ENCODE measurements around the gene VEGFD.

Gene VEGFD

DNA sequence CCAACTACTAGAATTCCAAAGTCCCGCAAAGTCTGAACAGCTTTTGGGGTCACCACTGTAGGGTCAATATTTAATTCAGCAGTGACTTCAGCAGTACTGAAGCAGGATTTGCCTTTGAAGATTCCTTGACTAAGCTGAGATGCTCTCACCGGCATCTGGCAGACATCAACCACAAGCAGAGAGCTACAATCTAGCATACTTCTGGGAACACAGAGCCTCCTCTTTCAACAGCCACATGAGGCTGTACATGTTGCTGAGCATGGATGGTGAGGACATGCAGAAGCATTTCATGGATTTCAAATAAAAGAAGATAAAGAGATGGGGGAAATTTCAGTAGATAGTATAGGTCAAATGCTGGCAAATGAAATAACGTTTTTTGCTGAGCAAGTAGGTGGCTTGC, 62.1 kb downstream of the VEGFD start:
- H3K27me3 ChIP-seq = no peaks in the 10 kb centered on the region
- no peaks in the 10 kb centered on the region for H3K4me1 ChIP-seq
- H3K36me3 ChIP-seq = no peaks in the 10 kb centered on the region
- no peaks in the 10 kb centered on the region for H3K9me3 ChIP-seq
- no peak for DNase-seq
- H3K4me3 ChIP-seq (ENCODE audit: low read depth, low read length) = no peak overlapping the region
- no peak for TF ChIP-seq CTCF (IDR thresholded peaks at IDR 0.05; ENCODE audit: low read depth, low read length)

DNA sequence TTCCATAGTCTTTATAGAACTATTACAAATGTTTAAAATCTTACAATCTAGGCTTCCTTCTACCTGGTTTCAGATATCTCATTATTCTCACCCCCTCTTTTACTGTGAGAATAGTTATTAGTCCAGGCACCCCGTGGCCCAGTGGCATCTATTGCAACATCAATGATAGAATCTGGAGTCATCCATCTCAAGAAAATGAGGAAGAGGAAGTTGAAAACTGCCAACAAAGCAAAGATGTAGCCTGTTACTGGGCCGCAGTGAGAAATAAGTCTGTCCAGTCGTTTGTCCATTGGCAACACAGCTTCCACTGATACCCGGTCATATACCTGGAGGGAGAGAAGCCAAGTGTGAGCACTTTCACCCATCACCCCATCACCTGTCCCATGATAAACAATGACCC, 62.8 kb downstream of the VEGFD start:
- H3K4me1 ChIP-seq = no peaks in the 10 kb centered on the region
- no peak overlapping the region for H3K4me3 ChIP-seq (ENCODE audit: low read depth, low read length)
- no peaks in the 10 kb centered on the region for H3K27me3 ChIP-seq
- TF ChIP-seq CTCF (IDR thresholded peaks at IDR 0.05; ENCODE audit: low read depth, low read length) = no peak
- H3K9me3 ChIP-seq = no peaks in the 10 kb centered on the region
- no peaks in the 10 kb centered on the region for H3K36me3 ChIP-seq
- no peak for DNase-seq

DNA sequence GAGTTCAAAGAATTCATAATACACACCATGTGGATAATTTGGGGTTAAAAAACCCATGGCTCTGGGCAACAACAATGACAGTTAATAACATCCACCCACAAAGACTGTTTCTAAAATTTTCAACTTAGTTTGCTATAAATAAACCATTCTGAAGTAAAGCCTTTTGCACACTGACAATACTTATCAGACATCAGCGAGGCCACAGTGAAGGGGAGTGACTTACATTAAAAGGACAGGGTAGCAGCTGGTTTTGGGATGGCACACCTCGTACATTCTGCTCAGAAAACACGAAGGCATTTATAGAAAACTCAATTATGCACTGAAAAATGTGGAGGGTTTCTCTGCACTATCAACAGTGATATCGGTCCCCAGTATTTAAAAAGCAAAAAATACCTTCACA, 63.9 kb downstream of the VEGFD start:
- Histone ChIP-seq H3K9me3 (no peaks in the 10 kb centered on the region), H3K27me3 (no peaks in the 10 kb centered on the region), H3K4me1 (no peaks in the 10 kb centered on the region), H3K4me3 (ENCODE audit: low read depth, low read length) (no peak overlapping the region), H3K36me3 (no peaks in the 10 kb centered on the region)
- DNase-seq = no peak
- TF ChIP-seq CTCF (IDR thresholded peaks at IDR 0.05; ENCODE audit: low read depth, low read length) = no peak

- H3K4me3 ChIP-seq (ENCODE audit: low read depth, low read length) = no peak overlapping the region
- no peaks in the 10 kb centered on the region for H3K36me3 ChIP-seq
- H3K27me3 ChIP-seq = no peaks in the 10 kb centered on the region
These were observed 65.1 kb downstream of the VEGFD start for GRCh38 chrX:15319075-15319474.

DNA sequence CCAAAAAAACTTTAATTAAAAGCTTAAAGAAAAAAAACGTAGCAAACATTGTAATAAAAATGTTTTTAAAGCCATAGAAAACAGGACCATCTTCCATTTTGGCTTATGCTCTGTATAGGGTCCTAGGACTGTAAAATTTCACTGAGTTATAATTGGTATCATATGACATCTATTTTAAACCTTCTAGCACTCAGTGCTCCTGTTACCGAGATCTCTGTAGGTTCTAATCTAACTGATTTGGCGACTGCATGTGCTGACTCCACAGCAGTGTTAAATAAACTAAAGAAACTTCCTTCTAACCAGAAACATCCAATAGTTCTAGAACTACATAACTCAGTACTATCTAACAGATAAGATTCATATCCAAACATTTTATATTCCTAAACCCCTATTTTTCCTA, 68.7 kb downstream of the VEGFD start, which contains the start of gene ASB11:
Gene ASB11 (minus strand): TSS at position 132 of the 400 bp plus-strand sequence. CDS start 35 bp downstream, at position 97.
- no peak for TF ChIP-seq CTCF (IDR thresholded peaks at IDR 0.05; ENCODE audit: low read depth, low read length)
- no peaks in the 10 kb centered on the region for H3K36me3 ChIP-seq
- no peaks in the 10 kb centered on the region for H3K9me3 ChIP-seq
- H3K27me3 ChIP-seq = no peaks in the 10 kb centered on the region
- DNase-seq = no peak
- no peak within 1 kb of the TSS for H3K4me3 ChIP-seq (ENCODE audit: low read depth, low read length)
- H3K4me1 ChIP-seq = no peaks in the 10 kb centered on the region

More at GRCh38 chrX:15319075-15319474, 65.1 kb downstream of the VEGFD start:
- DNase-seq = no peak
- TF ChIP-seq CTCF (IDR thresholded peaks at IDR 0.05; ENCODE audit: low read depth, low read length) = no peak
- H3K9me3 ChIP-seq = no peaks in the 10 kb centered on the region
- no peaks in the 10 kb centered on the region for H3K4me1 ChIP-seq

- DNase-seq = no peak
- no peak for TF ChIP-seq CTCF (IDR thresholded peaks at IDR 0.05; ENCODE audit: low read depth, low read length)
- Histone ChIP-seq H3K9me3 (no peaks in the 10 kb centered on the region), H3K4me3 (ENCODE audit: low read depth, low read length) (no peak overlapping the region), H3K36me3 (no peaks in the 10 kb centered on the region), H3K4me1 (no peaks in the 10 kb centered on the region), H3K27me3 (no peaks in the 10 kb centered on the region)
These were observed 69.7 kb downstream of the VEGFD start for GRCh38 chrX:15314472-15314871.
